ENCODE data around the gene IFT81.
"Not testable (repeated sequence)": the region's sequence is repeated elsewhere in the genome, so short reads cannot be mapped to it uniquely, and the experiment has no call there.

IFT81 gene, protein sequence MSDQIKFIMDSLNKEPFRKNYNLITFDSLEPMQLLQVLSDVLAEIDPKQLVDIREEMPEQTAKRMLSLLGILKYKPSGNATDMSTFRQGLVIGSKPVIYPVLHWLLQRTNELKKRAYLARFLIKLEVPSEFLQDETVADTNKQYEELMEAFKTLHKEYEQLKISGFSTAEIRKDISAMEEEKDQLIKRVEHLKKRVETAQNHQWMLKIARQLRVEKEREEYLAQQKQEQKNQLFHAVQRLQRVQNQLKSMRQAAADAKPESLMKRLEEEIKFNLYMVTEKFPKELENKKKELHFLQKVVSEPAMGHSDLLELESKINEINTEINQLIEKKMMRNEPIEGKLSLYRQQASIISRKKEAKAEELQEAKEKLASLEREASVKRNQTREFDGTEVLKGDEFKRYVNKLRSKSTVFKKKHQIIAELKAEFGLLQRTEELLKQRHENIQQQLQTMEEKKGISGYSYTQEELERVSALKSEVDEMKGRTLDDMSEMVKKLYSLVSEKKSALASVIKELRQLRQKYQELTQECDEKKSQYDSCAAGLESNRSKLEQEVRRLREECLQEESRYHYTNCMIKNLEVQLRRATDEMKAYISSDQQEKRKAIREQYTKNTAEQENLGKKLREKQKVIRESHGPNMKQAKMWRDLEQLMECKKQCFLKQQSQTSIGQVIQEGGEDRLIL

DNA sequence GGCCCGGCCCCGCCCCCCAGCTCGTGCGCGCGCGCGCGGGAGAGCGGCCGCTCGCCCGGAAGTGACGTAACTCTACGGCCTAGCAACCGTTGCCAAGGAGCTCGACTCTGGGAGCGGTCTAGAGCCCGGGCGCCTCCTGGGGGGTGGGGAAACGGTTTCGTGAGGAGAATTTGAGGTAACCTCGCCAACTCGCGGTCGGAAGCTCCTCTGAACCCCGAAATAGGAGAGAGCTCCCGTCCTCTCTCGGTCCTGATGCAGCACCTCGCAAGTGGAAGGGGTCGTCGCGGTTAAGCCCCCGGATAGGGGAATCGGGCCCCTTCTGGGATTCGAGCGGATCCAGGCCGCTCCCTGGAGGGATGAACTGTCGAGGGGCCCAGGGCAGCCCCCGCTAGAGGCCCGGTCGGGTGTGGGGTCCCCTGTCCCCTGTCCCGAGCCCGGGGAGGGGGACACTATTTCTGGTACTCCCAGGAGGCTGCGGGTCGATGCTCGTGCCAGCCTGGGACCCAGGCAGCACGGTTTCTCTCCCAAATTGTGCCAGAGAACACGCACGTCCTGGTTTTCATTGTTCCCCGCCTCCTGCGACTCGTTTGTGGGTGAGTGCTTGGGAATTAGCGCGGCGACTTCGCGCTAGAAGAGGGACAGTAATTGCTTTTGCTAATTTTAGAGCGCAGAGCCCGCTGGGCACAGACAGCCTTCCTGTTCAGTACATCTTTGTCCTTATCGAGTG, at the start of gene IFT81:
TSS of gene IFT81 (plus strand) at position 89 of the 727 bp plus-strand sequence. CDS start 3,024 bp downstream, outside the sequence.
- peak; percentile 94 to 95 (median 94) for DNase-seq (ENCODE audit: low read depth in 3 of 3)

DNA sequence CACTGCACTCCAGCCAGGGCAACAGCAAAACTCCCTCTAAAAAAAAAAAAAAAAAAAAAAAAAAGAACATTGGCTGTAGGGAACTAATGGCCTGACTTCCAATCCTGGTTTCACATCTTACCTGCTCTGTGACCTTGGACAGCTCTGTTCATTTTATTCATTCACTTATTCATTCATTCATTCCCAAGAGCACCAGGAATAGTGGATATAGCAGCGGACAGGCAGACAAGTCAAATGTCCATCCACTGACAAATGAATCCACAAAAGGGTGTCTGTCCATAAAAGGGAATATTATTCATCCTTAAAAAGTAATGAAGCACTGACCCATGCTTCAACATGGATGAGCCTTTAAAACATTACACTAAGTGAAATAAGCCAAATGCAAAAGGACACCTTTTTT, 48.3 kb upstream of the IFT81 start:
- no peak for DNase-seq (ENCODE audit: low read depth in 3 of 3)

DNA sequence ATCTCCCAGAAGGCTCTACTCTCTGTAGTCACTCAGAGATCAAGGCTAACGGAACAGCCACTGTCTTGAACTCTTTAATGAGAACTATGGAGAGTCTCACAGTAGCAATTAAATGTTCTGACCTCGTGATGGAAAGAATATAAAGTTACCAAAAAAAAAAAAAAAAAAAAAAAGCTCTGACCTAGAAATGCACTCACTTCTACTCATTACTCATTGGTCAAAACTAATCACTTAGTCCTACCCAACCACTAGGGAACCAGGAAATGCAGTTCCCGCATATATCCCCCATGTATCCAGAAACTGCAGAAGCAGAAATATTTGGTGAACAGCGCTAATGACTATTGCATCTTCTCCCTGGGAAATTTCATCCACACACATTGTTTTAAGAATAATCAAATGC, 46.4 kb upstream of the IFT81 start:
- DNase-seq (ENCODE audit: low read depth in 3 of 3) = no peak

DNA sequence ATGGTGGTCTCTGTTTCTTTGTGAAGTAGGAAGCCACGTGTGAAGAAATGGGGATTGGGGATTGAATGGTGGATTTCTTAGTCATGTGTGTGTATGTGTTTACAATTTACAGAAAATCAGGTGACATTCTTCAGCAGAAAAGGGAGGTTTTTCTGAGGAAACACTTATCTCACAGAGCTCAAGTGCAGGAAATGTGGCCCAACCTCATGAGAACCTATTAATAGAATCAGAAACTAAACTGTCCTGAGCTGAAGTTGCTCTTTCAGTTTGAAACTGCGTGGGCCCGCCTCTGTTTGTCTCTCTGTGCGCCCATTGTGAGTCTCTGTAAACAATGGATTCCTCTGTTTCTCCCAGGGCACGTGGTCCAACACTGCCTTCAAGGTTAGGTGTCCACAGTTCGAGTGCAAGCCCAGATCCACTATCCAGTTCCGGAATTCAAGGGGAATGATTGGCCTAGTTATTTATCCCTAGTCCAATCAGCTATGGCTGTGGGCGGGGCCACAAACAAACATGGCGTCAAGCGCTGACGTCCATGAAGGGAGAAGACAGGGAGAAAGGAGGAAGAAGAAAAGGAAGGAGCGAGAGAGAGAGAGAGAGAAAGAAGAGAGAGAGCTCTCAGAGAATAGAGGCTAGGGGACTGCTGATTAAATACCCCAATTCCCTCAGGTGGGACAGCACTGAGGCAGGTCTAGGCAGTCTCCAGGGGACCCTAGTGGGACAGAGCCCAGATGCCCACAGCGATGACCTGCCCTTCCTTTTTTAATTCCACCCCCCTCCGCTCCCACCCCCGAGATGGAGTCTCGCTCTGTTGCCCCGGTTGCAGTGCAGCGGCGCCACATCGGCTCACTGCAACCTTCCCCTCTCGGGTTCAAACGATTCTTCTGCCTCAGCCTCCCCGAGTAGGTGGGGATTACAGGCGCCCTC, 44.4 kb upstream of the IFT81 start:
- peak; percentile 31 to 55 (median 52) for DNase-seq (ENCODE audit: low read depth in 3 of 3)

DNA sequence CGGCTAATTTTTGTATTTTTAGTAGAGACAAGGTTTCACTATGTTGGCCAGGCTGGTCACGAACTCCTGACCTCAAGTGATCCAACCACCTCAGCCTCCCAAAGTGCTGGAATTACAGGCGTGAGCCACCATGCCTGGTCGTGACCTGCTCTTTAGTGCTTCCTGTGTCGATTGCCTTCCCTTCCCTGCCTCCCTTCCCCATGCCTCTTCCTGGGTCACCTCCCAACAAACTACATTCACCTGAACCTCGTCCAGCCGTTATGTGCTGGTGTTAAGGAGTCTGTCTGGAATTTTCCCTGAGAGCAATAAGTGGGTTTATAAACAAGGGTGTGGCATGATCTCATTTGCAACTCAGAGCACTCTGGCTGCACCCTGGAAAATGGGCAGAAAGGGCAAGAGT, 43.7 kb upstream of the IFT81 start:
- no peak for DNase-seq (ENCODE audit: low read depth in 3 of 3)

DNA sequence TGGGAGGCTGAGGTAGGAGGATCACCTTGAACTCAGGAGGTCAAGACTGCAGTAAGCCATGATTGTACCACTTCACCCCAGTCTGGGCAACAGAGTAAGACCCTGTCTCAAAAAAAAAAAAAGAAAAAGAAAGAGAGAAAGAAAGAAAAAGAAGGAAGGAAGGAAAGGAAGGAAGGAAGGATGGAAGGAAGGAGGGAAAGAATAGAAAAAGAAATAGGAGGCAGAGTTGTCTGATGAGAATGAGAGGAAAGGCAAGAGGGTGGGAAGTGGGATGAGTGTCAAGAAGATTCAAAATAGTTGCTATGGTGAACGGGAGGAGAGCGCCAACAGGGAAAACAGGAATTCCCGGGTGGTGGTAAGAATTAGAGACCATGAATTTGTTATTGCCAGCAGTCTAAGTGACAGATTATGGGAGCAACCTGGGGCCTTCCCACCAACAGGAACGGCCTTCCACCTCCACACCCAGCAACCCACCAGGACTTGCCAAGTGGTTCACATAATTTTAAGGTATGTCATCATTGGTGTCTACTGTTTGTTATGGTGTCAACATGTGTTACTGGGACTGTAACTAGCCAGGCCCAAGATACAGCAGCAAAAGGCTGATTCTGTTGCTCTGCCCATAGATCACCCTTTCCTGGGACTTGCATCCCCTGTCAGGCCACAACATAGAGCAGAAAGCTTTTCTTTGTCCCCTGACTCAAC, 39.7 kb upstream of the IFT81 start:
- no peak for DNase-seq (ENCODE audit: low read depth in 3 of 3)

DNA sequence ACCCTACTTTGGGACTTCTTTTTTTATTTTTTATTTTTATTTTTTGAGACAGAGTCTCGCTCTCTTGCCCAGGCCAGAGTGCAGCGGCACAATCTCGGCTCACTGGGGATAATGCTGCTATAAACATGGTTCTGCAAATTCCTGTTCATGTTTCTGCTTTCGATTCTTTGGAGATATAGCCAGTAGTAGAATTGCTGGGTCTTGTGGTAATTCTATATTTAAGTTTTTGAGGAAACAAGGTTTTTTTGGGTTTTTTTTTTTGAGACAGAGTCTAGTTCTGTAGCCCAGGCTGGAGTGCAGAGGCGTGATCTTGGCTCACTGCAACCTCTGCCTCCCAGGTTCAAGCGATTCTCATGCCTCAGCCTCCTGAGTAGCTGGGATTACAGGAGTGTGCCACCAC, 35.9 kb upstream of the IFT81 start:
- not testable (repeated sequence) for DNase-seq (ENCODE audit: low read depth in 3 of 3)

DNA sequence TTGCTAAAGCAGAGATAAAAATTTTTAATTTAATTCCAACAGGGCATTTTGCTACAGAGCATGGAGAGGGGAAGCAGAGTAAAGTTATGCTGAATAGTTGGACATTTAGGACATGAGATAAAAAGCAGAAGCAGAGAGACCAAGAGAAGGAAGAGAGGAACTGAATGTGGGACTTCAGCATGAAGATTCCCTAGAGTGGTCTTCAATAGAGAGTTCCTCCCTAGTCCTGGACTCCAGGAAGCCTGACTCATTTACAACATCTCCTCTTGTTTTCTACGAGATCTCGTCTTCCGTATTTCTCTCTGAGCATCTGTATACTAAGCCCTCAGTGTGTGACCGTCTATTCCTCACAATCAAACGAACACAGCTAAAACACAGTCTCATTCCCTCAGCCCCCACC, 35.2 kb upstream of the IFT81 start:
- DNase-seq (ENCODE audit: low read depth in 3 of 3) = no peak

DNA sequence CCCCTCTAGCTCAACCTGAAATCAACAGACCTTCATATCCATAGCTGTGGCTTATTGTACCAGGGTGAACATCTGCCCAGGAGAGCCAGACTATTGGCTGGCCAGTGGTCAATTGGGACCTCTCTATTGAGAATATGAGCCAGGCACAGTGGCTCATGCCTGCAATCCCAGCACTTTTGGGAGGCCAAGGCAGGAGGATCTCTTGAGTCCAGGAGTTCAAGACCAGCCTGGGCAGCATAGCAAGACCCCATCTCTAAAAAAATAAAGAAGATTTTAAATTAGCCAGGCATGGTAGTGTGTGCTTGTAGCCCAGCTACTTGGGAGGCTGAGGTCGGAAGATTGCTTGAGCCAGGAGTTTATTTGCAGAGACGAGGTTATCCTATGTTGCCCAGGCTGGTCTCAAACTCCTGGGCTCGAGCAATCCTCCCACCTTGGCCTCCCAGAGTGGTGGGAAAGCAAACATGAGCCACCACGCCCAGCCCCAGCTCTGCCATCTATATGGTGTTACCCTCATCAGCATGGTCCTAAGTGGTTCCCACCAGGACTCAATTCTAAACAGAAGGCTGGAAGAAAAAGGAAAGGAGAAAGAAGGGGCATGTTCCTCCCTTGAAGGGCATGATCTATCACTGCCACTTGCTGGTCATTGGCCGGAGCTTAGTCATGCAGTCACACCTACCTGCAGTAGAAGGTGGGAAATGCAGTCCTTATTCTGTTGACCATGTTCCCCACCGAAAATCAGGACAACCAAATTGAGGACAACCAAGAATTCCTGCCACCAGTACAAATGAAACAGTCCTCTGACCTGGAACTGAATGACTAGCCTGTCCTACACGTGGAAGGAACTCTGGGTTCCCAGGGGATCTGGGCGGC, 33.7 kb upstream of the IFT81 start:
- DNase-seq (ENCODE audit: low read depth in 3 of 3) = no peak

DNA sequence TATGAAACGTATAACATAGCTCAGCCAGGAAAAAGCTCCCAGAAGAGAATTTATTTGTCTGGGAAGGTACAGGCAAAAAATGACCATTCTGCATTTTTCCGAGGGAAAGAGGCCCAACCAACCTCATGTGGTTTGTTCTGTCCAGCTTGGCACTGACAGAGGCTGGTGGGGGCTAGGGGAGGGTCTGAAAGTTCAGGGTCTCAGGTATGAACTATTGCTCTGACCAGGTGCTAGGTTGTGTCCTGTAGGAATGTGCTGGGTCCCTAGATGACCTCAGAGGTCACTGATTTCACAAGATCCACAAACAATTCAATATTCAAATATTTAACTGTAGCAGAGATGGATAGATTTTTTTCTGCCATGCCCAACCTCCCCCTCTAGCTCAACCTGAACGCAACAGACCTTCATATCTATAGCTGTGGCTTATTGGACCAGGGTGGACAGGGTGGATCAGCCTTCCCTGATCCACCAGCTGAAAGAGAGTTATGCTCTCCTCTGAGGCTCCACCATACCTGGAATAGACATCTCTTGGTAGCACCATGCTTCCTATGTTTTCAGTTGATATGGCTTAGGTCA, 32.9 kb upstream of the IFT81 start:
- DNase-seq (ENCODE audit: low read depth in 3 of 3) = no peak

DNA sequence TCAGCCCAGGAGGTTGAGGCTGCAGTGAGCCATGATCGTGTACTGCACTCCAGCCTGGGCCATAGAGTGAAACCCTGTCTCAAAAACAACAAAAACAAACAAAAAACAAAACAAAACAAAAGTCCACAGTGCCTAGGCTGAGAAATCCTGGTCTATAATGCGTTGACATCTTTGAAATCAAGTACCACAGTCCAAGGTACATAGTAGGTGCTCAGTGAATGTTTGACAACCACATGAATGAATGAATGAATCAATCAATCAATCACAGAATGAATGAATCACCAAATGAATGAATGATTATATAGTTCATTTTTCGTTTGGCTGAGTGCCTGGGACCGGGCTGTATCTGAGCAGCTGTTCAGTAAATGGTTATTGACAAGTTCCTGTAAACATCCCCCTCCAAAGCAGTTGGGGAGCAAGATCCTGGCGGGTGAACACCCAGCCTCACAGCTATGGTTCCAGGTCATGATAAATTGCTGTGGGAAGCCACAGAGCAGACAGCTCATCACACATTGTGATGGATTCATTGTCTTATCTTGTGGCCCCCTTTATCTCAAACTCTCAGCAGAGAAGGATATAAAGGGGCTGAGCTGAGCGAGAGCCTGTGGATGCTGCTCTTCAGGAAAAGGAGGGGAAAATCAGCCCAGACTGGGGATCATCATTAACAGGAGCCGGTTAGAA, 30.4 kb upstream of the IFT81 start:
- DNase-seq (ENCODE audit: low read depth in 3 of 3) = no peak

DNA sequence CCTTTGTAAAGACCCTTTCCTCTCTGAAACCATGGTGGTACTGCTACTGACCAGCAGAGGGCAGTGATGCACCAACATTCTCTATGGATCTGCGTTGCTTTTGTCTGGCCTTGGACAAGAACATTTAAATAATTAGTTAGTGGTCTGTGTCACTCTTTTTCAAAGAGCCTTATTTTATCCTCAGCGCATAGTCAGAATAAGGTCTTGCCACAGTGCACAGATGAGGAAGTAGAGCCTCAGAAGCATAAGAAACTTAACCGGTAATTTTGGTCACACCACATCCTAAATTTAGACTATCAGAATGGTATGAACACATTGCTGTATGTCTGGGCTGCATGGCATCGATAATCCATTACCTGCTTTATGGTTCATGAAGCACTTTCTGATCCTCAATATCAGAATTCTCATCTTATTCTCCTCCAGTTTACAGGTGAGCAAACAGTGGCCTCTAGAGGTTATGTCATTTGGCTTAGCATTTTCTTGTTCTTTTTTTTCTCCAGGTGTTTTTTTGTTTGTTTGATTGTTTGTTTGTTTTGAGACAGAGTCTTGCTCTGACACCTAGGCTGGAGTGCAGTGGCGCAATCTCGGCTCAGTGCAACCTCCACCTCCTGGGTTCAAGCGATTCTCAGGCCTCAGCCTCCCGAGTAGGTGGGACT, 23.7 kb upstream of the IFT81 start:
- peak; percentile 15 to 42 (median 34) for DNase-seq (ENCODE audit: low read depth in 3 of 3)

DNA sequence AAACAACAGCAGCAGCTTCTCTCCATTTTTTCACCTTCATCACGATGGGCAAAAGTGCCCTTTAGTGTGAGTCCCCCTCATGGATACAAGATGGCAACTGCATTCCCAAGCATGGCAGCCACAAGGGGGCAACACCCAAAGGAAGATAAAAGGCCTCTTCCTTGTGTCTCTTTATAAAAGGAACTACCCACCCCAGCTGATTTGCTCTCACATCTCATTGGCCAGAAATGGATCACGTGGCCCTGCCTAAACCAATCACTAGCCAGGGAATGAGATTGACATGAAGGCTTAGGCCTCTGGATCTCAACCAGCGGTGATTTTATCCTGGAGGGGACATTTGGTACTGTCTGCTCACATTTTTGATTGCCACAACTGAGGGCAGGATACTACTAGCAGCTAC, 21.9 kb upstream of the IFT81 start:
- DNase-seq (ENCODE audit: low read depth in 3 of 3) = no peak

DNA sequence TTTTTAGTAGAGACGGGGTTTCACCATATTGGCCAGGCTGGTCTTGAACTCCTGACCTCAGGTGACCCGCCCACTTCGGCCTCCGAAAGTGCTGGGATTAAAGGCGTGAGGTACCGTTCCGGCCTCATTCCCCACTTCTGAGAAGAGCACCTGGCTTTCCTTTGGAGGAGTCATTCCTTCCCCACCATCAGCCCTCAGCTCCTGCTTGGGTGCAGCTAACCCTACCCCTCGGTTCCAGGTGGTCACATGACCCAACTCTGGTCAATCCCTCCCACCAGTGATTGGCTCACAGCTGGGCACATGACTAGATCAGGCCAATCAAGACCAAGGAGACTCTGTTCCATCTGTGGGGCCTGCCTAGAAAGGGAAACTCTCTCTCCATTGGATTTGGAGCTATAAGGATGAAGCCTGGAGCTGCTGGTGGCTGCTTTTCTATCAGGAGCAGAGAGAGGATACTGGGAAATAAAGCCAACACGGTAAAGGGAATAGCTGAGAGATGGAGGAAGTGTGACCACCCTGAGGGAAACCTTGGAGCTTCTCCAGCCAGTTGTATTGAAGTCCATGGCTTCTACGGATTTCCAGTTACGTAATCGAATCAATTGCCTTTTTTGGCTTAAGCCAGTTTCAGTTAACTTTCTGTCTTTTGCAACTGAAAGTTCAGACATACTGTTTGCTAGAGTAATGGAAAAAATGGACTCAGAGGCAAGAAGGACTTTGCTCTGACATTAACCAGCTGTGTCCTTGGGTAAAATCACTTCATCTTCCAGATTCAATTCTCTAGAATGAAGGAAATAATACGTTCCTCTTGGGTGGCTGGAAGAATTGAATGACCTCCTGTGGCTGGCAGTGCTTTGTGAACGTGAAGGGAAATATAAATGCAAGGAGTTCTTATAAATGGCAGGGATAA, 19.7 kb upstream of the IFT81 start:
- DNase-seq (ENCODE audit: low read depth in 3 of 3) = no peak

DNA sequence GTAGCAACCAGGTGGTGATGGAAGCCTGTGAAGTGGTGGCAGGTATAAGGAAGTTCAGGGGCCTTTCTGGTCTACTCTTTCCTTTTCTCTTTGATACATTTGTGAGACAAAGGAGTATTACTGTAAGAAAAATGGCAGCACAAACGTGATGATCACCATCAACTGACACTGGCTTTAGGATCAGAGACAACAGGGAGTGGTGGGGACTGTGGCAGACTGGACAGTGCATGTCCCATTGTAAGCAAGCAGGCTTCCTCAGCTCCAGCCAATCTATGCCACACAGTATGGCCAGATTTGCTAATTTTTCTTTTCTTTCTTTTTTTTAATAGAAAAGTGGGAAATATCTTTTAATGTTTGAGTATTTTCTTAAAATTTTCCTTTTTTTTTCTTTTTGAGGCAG, 19.0 kb upstream of the IFT81 start:
- no peak for DNase-seq (ENCODE audit: low read depth in 3 of 3)

DNA sequence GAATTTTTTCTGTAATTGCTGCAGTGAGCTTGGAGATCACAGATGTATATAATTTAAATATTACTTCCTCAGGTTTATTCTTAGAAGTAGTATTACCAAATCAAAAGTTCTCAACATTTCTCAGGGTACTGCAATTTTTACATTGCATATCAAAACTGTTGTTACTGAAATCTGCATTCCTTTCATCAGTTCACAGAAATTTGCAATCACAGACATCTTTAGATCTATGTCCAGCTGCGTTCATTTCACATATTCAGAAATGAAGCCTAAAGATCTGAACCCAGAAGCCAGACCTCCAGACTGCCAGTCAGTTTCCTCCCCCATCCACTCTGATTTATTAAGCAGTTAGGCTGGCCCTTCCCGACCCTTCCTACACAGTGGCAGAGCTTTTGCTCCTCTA, 18.2 kb upstream of the IFT81 start:
- no peak for DNase-seq (ENCODE audit: low read depth in 3 of 3)

Data from stimulated activated CD4-positive, alpha-beta T cell treated with anti-CD3 and anti-CD28 coated beads, TNF-alpha, amount 100 ng/mL, for 4 hours (primary cell).